ENCODE data around the gene RPS27.

Gene RPS27

DNA sequence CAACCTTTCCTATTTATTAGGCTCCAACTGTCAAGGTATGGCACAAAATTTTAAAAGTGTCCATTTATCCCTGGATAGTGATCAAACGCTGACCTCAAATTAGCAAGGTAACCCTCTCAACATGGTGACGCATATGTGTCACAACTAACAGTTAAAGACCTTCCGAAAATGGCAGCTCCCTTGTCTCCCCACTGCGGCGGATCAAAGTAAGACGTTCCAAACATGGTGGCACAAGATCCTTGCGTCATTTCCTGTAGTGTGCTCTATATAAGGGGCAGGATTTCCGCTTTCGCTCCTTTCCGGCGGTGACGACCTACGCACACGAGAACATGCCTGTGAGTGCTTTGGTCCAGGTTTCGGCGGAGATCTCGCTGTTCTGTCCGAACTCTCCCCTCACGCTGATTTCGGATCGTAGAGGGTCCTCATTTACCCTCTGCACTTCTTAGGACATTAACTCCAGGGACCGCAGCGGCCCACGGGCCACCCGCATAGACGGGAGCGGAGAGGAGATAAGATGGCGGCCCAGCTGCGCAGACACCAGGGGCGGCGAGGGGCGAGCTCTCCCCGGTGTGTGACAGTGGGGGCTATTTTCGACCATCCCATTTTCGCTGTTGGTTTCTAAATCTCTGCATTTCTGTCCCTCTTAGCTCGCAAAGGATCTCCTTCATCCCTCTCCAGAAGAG is at the start of gene RPS27:
TSS of gene RPS27 (plus strand) at position 295 of the 683 bp plus-strand sequence. CDS start at position 330, 35 bp downstream.
- peak; percentile 99 for DNase-seq (ENCODE audit: low read depth)

- no peak for DNase-seq (ENCODE audit: low read depth)
These were observed 48.5 kb upstream of the RPS27 start for GRCh38 chr1:153941826-153942725.

DNA sequence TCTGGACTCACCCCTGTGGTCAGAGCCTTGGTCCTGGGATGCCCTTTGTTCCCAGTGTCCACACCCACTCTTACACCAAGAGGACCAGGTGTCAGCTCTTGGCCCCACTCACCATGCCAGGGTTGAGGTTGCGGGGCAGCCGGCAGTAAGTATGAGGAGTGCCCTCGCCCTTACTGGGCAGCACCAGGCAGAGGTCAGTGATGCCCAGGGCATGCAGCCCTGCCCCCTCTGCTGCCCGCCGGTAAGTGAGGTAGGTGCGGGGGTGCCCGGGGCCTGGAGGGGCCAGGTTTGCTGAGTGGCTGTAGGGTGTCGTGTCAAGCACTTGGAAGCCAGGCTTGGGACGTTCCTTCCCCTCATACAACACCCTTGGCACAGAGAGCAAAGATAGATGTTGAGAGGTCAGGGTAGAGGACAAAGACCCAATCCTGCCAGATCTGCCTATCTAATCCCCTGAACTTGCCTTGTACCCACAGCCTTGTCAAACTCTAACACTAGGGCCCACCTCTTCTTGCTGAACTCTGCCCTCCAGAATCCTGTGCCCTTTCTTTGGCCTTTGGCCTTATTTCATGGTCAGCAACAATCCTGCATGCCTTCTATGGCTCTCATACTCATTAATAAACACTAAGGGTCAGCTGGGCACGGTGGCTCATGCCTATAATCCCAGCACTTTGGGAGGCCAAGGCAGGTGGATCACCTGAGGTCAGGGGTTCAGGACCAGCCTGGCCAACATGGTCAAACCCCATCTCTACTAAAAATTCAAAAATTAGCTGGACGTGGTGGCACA is 47.6 kb upstream of the RPS27 start:
- no peak for DNase-seq (ENCODE audit: low read depth)

DNA sequence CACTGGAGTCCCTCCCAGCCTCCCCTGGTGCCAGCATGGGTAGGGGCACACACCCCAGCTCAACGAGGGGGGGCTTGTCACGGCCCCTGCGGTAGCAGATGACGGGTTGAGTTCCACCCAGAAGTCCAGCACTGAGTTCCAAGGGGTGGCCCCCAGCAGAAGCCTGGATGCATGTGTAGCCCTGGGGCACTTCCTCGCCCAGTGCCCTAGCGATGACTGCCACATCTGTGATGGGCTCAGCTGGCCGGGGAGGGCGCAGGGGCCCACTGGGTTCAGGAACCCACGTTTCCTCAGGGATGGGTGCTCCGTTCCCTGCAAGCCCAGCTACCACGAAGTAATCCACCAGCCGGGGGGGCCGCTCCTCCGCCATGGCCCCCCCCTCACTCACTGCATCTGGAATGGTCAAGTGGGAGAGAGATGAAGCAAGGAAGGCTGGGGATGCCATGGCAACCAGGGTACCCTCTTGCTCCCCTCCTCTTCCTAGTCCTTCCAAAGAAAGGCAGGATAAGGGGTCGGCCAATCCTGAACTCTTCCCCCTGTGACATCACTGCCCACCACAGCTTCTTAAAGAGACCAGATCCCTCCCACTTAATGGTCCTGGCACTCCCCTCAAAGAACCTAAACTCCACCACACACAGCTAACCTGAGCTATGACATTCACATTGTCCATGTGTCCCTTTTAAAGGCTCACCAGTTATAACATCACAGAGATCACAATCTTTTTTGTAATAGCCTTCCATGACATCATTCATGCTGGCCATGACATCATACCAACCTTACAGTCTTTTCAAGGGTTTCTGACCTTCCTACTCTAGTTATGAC is 46.3 kb upstream of the RPS27 start:
- DNase-seq (ENCODE audit: low read depth) = no peak

- DNase-seq (ENCODE audit: low read depth) = no peak
These were observed 45.8 kb upstream of the RPS27 start for GRCh38 chr1:153944827-153945117.

DNA sequence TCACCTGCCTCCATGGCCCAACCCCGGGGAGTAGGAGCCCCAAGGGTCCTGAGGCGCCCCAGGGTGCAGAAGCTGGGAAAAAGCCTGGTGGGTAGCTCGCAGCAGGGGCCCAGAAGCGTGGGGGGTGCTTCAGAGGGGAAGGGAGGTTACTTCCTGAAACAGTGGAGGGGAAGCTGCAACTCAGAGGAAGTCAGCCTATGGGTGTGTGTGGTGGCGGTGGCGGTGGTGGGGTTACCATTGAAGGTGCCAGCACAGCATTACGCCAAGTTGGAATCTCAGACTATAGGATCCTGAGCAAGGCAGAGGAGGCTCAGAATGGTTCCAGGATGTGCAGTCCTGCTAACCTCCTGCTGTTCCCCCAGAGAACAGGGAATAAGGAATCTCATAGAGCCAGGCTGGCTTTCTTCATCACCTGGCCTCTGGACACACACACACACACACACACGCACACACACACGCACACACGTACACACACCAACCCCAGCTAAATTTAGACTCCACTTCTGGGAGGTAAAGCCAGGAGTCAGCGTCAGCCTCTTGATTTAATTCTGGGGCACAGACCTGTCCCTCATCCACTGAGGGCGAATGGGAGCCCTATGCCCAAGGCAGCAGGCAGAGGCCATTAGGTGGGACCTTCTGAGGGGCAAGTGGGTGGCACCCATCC is 45.3 kb upstream of the RPS27 start:
- DNase-seq (ENCODE audit: low read depth) = peak; percentile 30

DNA sequence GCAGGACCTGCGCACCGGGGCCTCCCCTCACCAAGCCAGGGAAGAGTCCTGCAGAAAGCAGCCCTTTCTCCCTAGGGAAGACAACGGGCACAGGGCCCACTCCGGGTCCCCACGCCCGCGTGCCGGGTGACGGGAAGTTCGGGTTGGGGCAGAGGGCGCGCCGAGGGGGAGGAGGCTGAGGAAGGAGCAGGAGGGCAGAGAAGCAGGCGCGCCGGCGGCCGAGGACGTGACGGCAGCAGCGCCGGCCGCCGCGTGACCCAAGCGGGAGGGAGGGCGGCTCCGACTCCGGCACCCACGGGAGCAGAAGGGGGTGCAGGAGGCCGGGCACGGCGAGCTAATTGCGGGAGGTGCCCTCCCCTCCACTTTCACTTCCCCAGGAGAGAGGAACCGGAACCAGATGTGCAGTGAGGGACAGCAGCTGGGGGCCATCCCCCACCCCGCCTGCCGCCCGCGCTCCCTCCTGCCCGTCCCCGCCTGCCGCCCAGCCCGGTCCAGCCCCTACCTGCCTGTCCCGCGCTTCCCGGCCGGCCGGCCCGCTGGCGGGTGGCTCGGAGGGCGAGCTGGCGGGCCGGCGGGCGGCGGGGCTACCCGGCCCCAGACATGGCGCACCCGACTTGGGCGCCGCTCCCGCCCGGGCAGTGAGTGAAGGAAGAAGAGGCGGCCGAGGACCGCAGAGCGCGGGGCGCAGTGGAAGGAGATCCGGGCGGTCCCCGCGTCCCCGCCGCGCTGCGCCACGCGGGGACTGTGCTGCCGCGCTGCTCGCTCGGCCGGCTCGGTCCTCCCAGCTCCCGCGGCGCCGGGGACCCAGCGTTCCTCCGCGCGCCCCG is 44.6 kb upstream of the RPS27 start:
- DNase-seq (ENCODE audit: low read depth) = peak; percentile 73

- peak; percentile 84 for DNase-seq (ENCODE audit: low read depth)
These were observed 43.8 kb upstream of the RPS27 start, which contains the start of gene DENND4B for GRCh38 chr1:153946622-153947241. TSS of gene DENND4B (minus strand) at chr1:153946718. CDS start at chr1:153944374, 2,344 bp downstream.

- no peak for DNase-seq (ENCODE audit: low read depth)
These were observed 39.4 kb upstream of the RPS27 start for GRCh38 chr1:153951183-153951582.

- DNase-seq (ENCODE audit: low read depth) = no peak
These were observed 38.8 kb upstream of the RPS27 start for GRCh38 chr1:153951801-153952200.

DNA sequence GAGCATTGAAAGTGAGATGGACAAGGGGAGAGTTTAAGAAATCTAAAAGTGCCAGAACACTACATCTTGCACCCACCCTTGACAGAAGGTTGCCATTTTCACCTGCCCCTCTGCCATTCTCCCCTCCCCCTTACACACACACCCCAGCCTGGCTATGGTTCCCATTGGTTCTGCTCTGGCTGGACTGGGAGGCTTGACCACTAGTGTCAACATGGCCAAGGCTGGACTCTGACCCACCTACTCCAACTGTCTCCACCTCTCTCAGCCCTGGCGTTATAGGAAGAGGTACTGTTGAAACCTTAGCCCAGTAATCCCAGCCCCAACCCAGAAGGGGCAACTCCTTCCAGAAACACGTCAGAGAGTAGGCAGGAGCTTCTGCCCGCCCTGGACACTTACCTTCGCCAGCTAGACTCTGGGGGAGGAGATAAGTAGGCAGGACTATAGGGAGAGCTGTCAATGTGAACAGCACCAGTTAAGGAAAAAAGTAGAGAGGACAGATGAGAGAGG is 36.6 kb upstream of the RPS27 start:
- DNase-seq (ENCODE audit: low read depth) = no peak

DNA sequence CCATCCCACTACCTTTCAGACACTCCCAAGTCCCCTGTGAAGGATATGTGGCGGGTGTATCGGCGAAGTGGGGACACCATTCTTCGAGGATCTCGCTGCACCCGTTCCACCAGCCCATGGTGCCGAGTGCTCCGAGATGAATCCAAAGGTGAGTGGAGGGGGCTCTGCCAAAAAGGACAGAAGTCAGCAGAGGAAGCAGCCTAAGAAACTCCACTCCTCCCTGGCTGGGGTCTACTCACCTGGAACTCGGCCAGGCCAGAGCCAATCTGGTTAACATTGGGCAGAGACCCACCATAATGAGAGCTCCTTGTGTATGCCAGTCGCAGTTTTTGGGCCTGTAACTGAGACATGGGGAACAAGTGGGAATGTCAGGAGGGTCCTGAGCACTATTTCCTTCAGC is 35.7 kb upstream of the RPS27 start:
- DNase-seq (ENCODE audit: low read depth) = no peak

- DNase-seq (ENCODE audit: low read depth) = no peak
These were observed 33.4 kb upstream of the RPS27 start for GRCh38 chr1:153956997-153957715.

- peak; percentile 48 for DNase-seq (ENCODE audit: low read depth)
These were observed 32.8 kb upstream of the RPS27 start for GRCh38 chr1:153957744-153958110.

GRCh38 chr1:153958111-153958960 is 32.2 kb upstream of the RPS27 start, which contains the start of gene CRTC2:
TSS of gene CRTC2 (minus strand) at chr1:153958612. CDS start at chr1:153958497, 115 bp downstream.
- peak; percentile 99 for DNase-seq (ENCODE audit: low read depth)

- DNase-seq (ENCODE audit: low read depth) = no peak
These were observed 31.7 kb upstream of the RPS27 start for GRCh38 chr1:153958961-153959260.

GRCh38 chr1:153959454-153959853 is 31.1 kb upstream of the RPS27 start:
- DNase-seq (ENCODE audit: low read depth) = no peak

- DNase-seq (ENCODE audit: low read depth) = no peak
These were observed 30.4 kb upstream of the RPS27 start for GRCh38 chr1:153960206-153960605.
